SU-DHL-6 (cell line): ENCODE measurements around the gene MAX.

ENCODE experiments used
- EZH2phosphoT487 ChIP-seq: fragments of 200-600 bp; sonication (generic), shearing (Covaris generic); conservative IDR thresholded peaks from 2 replicates; pipeline ENCODE4 v1.6.1; 2018; ENCODE audit warnings: mild to moderate bottlenecking, antibody characterized with exemption, low read length, moderate library complexity, mixed read lengths
- TF ChIP-seq, protein P1 (sequence below): fragments of 200-600 bp; sonication (generic); IDR thresholded peaks from one replicate; pipeline ENCODE4 v1.5.1; 2017; ENCODE audit warnings: antibody characterized with exemption, mild to moderate bottlenecking, low read length, moderate library complexity; ENCODE audit not compliant: insufficient read depth, poor library complexity, severe bottlenecking

DNA sequence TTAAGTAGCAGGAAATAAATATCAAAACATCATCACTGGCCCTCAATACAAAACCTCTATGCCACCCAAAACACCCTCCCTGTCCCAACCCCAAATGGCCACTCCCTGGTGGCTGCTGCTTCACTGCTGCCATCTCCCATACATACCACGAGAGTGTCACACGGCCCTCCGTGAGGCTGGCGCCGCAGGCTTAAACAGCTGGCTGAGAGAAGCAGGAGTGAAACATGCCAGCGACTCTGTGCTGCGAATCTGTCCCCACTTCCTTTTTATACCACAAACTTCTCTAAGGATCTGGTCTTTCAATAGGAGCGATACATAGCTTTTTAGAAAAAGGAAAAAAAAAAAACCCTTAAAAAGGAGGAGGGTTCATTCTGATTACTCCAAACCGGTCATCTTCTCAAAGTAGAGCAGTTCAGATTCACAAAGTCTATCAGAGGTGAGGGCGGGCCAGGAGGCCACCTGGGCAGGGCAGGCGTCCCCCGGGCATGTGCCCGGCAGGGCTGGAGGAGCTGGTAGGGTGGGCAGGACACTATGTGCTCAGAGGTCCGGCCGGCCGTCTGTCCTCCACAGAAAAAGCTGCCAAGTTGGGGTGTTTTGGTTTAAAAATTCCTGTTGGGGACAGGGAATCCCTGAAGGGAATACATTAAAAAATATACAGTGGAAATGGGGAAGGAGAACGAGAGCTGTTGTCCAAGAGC is 26.5 kb downstream of the MAX start:
- TF ChIP-seq, protein P1, sequence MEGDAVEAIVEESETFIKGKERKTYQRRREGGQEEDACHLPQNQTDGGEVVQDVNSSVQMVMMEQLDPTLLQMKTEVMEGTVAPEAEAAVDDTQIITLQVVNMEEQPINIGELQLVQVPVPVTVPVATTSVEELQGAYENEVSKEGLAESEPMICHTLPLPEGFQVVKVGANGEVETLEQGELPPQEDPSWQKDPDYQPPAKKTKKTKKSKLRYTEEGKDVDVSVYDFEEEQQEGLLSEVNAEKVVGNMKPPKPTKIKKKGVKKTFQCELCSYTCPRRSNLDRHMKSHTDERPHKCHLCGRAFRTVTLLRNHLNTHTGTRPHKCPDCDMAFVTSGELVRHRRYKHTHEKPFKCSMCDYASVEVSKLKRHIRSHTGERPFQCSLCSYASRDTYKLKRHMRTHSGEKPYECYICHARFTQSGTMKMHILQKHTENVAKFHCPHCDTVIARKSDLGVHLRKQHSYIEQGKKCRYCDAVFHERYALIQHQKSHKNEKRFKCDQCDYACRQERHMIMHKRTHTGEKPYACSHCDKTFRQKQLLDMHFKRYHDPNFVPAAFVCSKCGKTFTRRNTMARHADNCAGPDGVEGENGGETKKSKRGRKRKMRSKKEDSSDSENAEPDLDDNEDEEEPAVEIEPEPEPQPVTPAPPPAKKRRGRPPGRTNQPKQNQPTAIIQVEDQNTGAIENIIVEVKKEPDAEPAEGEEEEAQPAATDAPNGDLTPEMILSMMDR, result no peak
- TF ChIP-seq EZH2phosphoT487, result no peak
